Kidney capillary endothelial cell (primary cell): ENCODE measurements around the gene PGGHG.
"Not testable (repeated sequence)": the region's sequence is repeated elsewhere in the genome, so short reads cannot be mapped to it uniquely, and the experiment has no call there.

Source experiments
- DNase-seq: peaks from one replicate; pipeline ENCODE4 v3.0.0-alpha.2; 2018; ENCODE audit warnings: low spot score

PGGHG gene

GRCh38 chr11:330307-330693, 41.4 kb downstream of the PGGHG start:
- no peak for DNase-seq

GRCh38 chr11:330694-331357, 41.9 kb downstream of the PGGHG start:
- no peak for DNase-seq

GRCh38 chr11:331358-332060, 42.6 kb downstream of the PGGHG start:
- DNase-seq: no peak

GRCh38 chr11:332651-333480, 43.9 kb downstream of the PGGHG start:
- DNase-seq: no peak

GRCh38 chr11:333616-334263, 44.8 kb downstream of the PGGHG start:
- not testable (repeated sequence) for DNase-seq

GRCh38 chr11:334264-334994, 45.5 kb downstream of the PGGHG start:
- no peak for DNase-seq

GRCh38 chr11:335779-336658, 47.1 kb downstream of the PGGHG start:
- DNase-seq: no peak

GRCh38 chr11:336659-337198, 47.8 kb downstream of the PGGHG start:
- DNase-seq: no peak

- no peak for DNase-seq
These were observed 48.8 kb downstream of the PGGHG start for GRCh38 chr11:337711-338110.

- DNase-seq: no peak
These were observed 51.0 kb downstream of the PGGHG start for GRCh38 chr11:339963-340362.

GRCh38 chr11:340539-341512, 51.9 kb downstream of the PGGHG start:
- no peak for DNase-seq

GRCh38 chr11:342328-342727, 53.4 kb downstream of the PGGHG start:
- DNase-seq: no peak

- no peak for DNase-seq
These were observed 56.1 kb downstream of the PGGHG start for GRCh38 chr11:344836-345578.
